ENCODE results near the gene LHPP.
A peak's percentile ranks its signal among the peaks of the same experiment; 100 is the strongest.

LHPP gene

GRCh38 chr10:124521429-124521871 is 59.8 kb downstream of the LHPP start:
- Histone ChIP-seq H3K4me1 (ENCODE audit: insufficient read depth, low read length, severe bottlenecking) (peaks cover 11% of the 10 kb centered on the region), H3K9me3 (ENCODE audit: low read length) (no peaks in the 10 kb centered on the region), H3K36me3 (ENCODE audit: insufficient read depth, low read length) (no peaks in the 10 kb centered on the region), H3K9me2 (ENCODE audit: low read depth, low read length) (no peaks in the 10 kb centered on the region), H2AFZ (ENCODE audit: low read length) (no peak overlapping the region), H3K27ac (ENCODE audit: low read depth, low read length, poor library complexity, severe bottlenecking) (no peak overlapping the region), H3K9ac (ENCODE audit: low read length) (no peak overlapping the region), H3K79me2 (ENCODE audit: insufficient read depth, low read length) (no peaks in the 10 kb centered on the region), H3K4me3 (ENCODE audit: low read depth, low read length, poor library complexity, severe bottlenecking) (no peak overlapping the region), H4K20me1 (ENCODE audit: insufficient read depth, low read length) (no peaks in the 10 kb centered on the region), H3F3A (ENCODE audit: insufficient read depth, low read length) (no peaks in the 10 kb centered on the region), H3K4me2 (ENCODE audit: low read length) (no peak overlapping the region), H3K27me3 (ENCODE audit: insufficient read depth, low read length) (peaks cover 10% of the 10 kb centered on the region; the same call in 1 of the 2 replicates)
- TF ChIP-seq EZH2 (IDR thresholded peaks at IDR 0.05; ENCODE audit: borderline replicate concordance, low read length) (no peak), CTCF (IDR thresholded peaks at IDR 0.05; ENCODE audit: low read length) (no peak)

- Histone ChIP-seq H3K79me2 (ENCODE audit: insufficient read depth, low read length) (no peaks in the 10 kb centered on the region), H3K9me2 (ENCODE audit: low read depth, low read length) (no peaks in the 10 kb centered on the region), H3F3A (ENCODE audit: insufficient read depth, low read length) (no peaks in the 10 kb centered on the region), H3K4me3 (ENCODE audit: low read depth, low read length, poor library complexity, severe bottlenecking) (no peak overlapping the region), H3K36me3 (ENCODE audit: insufficient read depth, low read length) (no peaks in the 10 kb centered on the region), H2AFZ (ENCODE audit: low read length) (no peak overlapping the region), H3K4me2 (ENCODE audit: low read length) (peak overlapping the region; percentile 31; the same call in 1 of the 2 replicates), H3K27ac (ENCODE audit: low read depth, low read length, poor library complexity, severe bottlenecking) (no peak overlapping the region), H3K9me3 (ENCODE audit: low read length) (no peaks in the 10 kb centered on the region), H3K4me1 (ENCODE audit: insufficient read depth, low read length, severe bottlenecking) (peaks cover 11% of the 10 kb centered on the region), H3K9ac (ENCODE audit: low read length) (no peak overlapping the region), H3K27me3 (ENCODE audit: insufficient read depth, low read length) (peaks cover 10% of the 10 kb centered on the region; the same call in 1 of the 2 replicates), H4K20me1 (ENCODE audit: insufficient read depth, low read length) (no peaks in the 10 kb centered on the region)
- no peak for TF ChIP-seq CTCF (IDR thresholded peaks at IDR 0.05; ENCODE audit: low read length)
- no peak for TF ChIP-seq EZH2 (IDR thresholded peaks at IDR 0.05; ENCODE audit: borderline replicate concordance, low read length)
Measured at GRCh38 chr10:124522131-124522932, 60.7 kb downstream of the LHPP start.

GRCh38 chr10:124522933-124523871 is 61.6 kb downstream of the LHPP start:
- H3K9me3 ChIP-seq (ENCODE audit: low read length), result no peaks in the 10 kb centered on the region
- H2AFZ ChIP-seq (ENCODE audit: low read length), result no peak overlapping the region
- no peaks in the 10 kb centered on the region for H3K9me2 ChIP-seq (ENCODE audit: low read depth, low read length)
- H3F3A ChIP-seq (ENCODE audit: insufficient read depth, low read length), result no peaks in the 10 kb centered on the region
- no peaks in the 10 kb centered on the region for H3K79me2 ChIP-seq (ENCODE audit: insufficient read depth, low read length)
- no peak for TF ChIP-seq CTCF (IDR thresholded peaks at IDR 0.05; ENCODE audit: low read length)
- no peak for TF ChIP-seq EZH2 (IDR thresholded peaks at IDR 0.05; ENCODE audit: borderline replicate concordance, low read length)
- H3K36me3 ChIP-seq (ENCODE audit: insufficient read depth, low read length), result no peaks in the 10 kb centered on the region
- no peak overlapping the region for H3K27ac ChIP-seq (ENCODE audit: low read depth, low read length, poor library complexity, severe bottlenecking)
- H3K4me2 ChIP-seq (ENCODE audit: low read length), result peak overlapping the region; percentile 31
- peaks cover 10% of the 10 kb centered on the region; the same call in 1 of the 2 replicates for H3K27me3 ChIP-seq (ENCODE audit: insufficient read depth, low read length)
- peak overlapping the region; percentile 12 for H3K4me3 ChIP-seq (ENCODE audit: low read depth, low read length, poor library complexity, severe bottlenecking)
- peaks cover 11% of the 10 kb centered on the region for H3K4me1 ChIP-seq (ENCODE audit: insufficient read depth, low read length, severe bottlenecking)
- no peak overlapping the region for H3K9ac ChIP-seq (ENCODE audit: low read length)
- H4K20me1 ChIP-seq (ENCODE audit: insufficient read depth, low read length), result no peaks in the 10 kb centered on the region
